Tibial nerve (tissue), 4 donors: ENCODE data around the gene CPZ. TPM values are rescaled to one million over a fixed set of nuclear protein-coding genes. Genes with fewer than 3 reads are reported as not detected.

Experiments
- DNase-seq, 2 donors: peaks; one replicate each; pipeline ENCODE4 v3.0.0-alpha.2; 2019; ENCODE audit warnings: low spot score in 2 of 2
- H3K27ac ChIP-seq, 4 donors: fragments of 200-600 bp; sonication (generic) in 3 of 4; one replicate each; pipeline ENCODE4 v1.5.1; 2017 to 2019; ENCODE audit warnings: mild to moderate bottlenecking in 1 of 4
- H3K27me3 ChIP-seq, 2 donors: fragments of 200-600 bp; sonication (generic) in 1 of 2; one replicate each; pipeline versions ENCODE4 v1.5.1 to v1.6.0; 2017 to 2019
- H3K36me3 ChIP-seq, 3 donors: fragments of 200-600 bp; sonication (generic); one replicate each; pipeline ENCODE4 v1.5.1; 2018 to 2019
- H3K4me1 ChIP-seq, 4 donors: fragments of 200-600 bp; sonication (generic) in 3 of 4; one replicate each; pipeline ENCODE4 v1.5.1; 2017 to 2019
- H3K4me3 ChIP-seq, 4 donors: fragments of 200-600 bp; sonication (generic) in 3 of 4; one replicate each; pipeline ENCODE4 v1.5.1; 2017 to 2019; ENCODE audit warnings: mild to moderate bottlenecking in 1 of 4, moderate library complexity in 1 of 4
- H3K9me3 ChIP-seq, 4 donors: fragments of 200-600 bp; sonication (generic) in 3 of 4; one replicate each; pipeline ENCODE4 v1.5.1; 2017 to 2019
- EP300 ChIP-seq, 2 donors: sonication (generic); formaldehyde crosslinking; IDR thresholded peaks; one replicate each; pipeline ENCODE4 v1.6.1; 2017; ENCODE audit warnings: antibody characterized with exemption in 2 of 2, mild to moderate bottlenecking in 1 of 2
- POLR2A ChIP-seq, 2 donors: fragments of 450-650 bp; IDR thresholded peaks; one replicate each; pipeline ENCODE4 v1.6.1; 2017; ENCODE audit warnings: antibody characterized with exemption in 2 of 2, mild to moderate bottlenecking in 2 of 2, moderate library complexity in 2 of 2
- WGBS, 2 donors: methylation state at CpG; one replicate each; pipeline ENCODE4 v1.1.5; 2018; 5-methylcytosine and 5-hydroxymethylcytosine counted together
- total RNA-seq, 4 donors: library from RNA; depleted of rRNA; stranded (reverse); fragments of >200 nt; gene quantifications; one replicate each; pipeline ENCODE4 v1.1.0, GENCODE V29; 2016
- TF ChIP-seq, protein P1 (sequence below), 5 experiments: fragments of 200-600 bp in 3 of 5; fragments of 450-650 bp in 2 of 5; sonication (generic) in 3 of 5; IDR thresholded peaks; one replicate each; pipeline ENCODE4 v1.5.1; 2016 to 2019; ENCODE audit warnings: antibody characterized with exemption in 5 of 5, mild to moderate bottlenecking in 3 of 5, moderate library complexity in 2 of 5

CPZ gene
- total RNA-seq, 4 donors from 2014 or later, result 1.6 to 11.7 (median 2.5) TPM

DNA sequence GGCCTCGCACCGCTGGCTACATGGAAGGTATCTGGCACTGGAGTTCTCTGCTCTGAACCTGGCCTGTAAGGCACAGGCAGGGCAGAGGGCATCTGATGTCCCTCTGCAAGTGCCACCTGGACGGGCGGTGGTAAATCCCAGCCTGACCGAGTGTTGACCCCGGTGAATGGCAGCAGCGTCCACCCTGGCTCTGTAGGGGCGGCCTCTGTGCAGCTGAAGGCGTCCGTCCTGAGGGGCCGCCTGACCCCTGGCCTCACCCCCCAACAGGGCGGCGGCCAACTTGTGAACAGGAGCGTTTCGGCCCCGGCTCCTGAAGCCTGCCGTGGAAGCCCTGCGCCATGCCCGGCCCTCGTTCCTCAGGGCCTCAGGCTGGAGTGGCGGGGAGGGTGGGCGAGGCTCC is 51.4 kb downstream of the CPZ start:
- no peak overlapping the region for H3K27ac ChIP-seq
- no peaks in the 10 kb centered on the region for H3K27me3 ChIP-seq
- no peaks in the 10 kb centered on the region for H3K4me1 ChIP-seq
- no peak overlapping the region for H3K4me3 ChIP-seq
- H3K36me3 ChIP-seq, result no peaks in the 10 kb centered on the region
- TF ChIP-seq EP300 (IDR thresholded peaks at IDR 0.05) (no peak), POLR2A (IDR thresholded peaks at IDR 0.05) (no peak)
- TF ChIP-seq, protein P1, sequence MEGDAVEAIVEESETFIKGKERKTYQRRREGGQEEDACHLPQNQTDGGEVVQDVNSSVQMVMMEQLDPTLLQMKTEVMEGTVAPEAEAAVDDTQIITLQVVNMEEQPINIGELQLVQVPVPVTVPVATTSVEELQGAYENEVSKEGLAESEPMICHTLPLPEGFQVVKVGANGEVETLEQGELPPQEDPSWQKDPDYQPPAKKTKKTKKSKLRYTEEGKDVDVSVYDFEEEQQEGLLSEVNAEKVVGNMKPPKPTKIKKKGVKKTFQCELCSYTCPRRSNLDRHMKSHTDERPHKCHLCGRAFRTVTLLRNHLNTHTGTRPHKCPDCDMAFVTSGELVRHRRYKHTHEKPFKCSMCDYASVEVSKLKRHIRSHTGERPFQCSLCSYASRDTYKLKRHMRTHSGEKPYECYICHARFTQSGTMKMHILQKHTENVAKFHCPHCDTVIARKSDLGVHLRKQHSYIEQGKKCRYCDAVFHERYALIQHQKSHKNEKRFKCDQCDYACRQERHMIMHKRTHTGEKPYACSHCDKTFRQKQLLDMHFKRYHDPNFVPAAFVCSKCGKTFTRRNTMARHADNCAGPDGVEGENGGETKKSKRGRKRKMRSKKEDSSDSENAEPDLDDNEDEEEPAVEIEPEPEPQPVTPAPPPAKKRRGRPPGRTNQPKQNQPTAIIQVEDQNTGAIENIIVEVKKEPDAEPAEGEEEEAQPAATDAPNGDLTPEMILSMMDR (IDR thresholded peaks at IDR 0.05), result no peak
- H3K9me3 ChIP-seq, result no peaks in the 10 kb centered on the region
- 63 to 80% methylated on average over 1 to 14 of the region's 22 CpGs for WGBS, 2 donors
- DNase-seq, result no peak

DNA sequence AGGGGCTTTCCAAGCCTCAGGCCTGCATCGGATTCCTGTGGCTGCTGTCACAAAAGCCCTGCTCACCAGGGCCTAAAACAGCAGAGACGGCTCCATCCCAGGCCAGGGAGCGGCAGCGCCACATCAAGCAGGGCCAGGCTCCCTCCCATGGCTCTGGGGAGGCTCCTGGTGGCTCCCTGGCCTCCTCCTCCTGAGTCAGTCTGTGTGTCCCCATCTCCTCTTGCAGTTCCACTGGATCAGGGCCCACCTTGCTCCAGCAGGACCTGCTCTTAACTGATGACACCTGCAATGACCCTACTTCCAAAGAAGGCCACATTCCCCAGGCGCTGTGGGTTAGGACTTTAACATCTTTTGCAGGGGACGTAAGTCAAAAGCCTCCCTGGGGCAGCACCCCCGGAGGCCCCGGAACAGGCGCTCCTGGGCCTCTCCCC is 51.9 kb downstream of the CPZ start:
- DNase-seq, result no peak
- Histone ChIP-seq H3K36me3 (no peaks in the 10 kb centered on the region), H3K4me3 (no peak overlapping the region), H3K4me1 (no peaks in the 10 kb centered on the region), H3K9me3 (no peaks in the 10 kb centered on the region), H3K27ac (no peak overlapping the region), H3K27me3 (no peaks in the 10 kb centered on the region)
- TF ChIP-seq POLR2A (IDR thresholded peaks at IDR 0.05), result no peak
- TF ChIP-seq, protein P1 (IDR thresholded peaks at IDR 0.05), result no peak
- 72 to 82% methylated on average over 8 to 9 of the region's 9 CpGs for WGBS, 2 donors

DNA sequence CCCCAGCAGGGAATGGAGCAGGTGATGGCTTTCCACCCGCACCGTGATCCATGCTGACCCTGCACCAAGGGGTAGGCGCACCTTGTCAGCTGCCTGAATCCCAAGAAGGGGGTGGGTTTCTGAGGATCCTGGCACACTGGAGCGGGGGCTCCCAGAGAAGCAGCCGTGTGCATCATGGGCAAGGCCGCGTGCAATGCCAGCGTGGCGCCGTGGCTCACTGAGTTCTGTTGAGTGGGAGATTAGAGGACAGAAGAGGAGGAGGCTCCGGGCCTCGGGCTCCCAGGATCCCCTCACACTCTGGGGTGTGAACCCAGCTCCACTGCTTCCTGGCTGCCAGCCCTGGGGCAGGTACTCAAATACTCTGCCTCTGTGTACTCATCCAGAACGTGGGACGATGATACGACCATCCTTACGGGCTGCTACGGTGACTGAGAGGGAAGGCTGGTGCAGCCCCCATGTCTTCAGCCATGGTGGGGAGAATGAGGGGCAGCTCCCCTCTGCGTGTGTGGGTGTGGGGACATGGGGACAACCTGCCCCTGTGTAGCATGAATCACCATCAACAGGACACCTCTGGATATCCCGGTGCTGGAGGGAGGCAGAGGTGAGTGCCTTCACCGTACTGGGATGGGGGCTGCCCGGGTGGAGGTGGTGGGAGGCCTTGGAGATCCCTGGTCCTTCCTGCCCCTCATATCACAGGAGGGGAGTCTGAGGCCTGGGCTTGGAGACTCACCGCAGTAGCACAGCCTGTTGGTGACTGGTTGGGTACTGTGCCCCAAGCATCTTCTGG is 52.6 kb downstream of the CPZ start:
- Histone ChIP-seq H3K36me3 (no peaks in the 10 kb centered on the region), H3K4me3 (no peak overlapping the region), H3K4me1 (no peaks in the 10 kb centered on the region), H3K27ac (no peak overlapping the region), H3K27me3 (no peaks in the 10 kb centered on the region), H3K9me3 (no peaks in the 10 kb centered on the region)
- 85 to 93% methylated on average over 20 to 22 of the region's 22 CpGs for whole genome bisulfite sequencing, 2 donors
- TF ChIP-seq EP300 (IDR thresholded peaks at IDR 0.05), result no peak
- DNase-seq, result no peak

DNA sequence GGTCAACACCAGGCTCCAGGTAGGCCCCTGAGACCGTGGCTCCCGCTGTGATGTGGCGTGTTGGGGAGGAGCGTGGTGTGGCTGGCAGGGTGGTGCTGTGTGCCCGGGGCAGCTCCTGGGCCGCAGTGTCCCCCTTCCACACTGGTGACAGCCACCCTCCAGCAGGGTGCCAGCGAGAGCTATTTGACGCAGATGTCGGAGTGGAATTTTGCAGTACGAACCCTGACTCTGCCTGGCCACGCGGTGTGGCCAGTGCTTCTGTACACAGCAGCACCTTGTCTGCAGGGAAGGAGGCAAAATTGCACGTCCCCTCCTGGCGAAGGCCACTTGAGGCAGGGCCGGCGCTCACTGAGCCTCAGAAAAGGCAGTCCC is 53.2 kb downstream of the CPZ start:
- no peaks in the 10 kb centered on the region for H3K4me1 ChIP-seq
- 89 to 92% methylated on average over 11 to 15 of the region's 16 CpGs for WGBS, 2 donors
- DNase-seq, result no peak
- no peak overlapping the region for H3K4me3 ChIP-seq
- H3K27ac ChIP-seq, result no peak overlapping the region
- H3K9me3 ChIP-seq, result no peaks in the 10 kb centered on the region
- H3K36me3 ChIP-seq, result no peaks in the 10 kb centered on the region
- no peaks in the 10 kb centered on the region for H3K27me3 ChIP-seq
- no peak for TF ChIP-seq POLR2A (IDR thresholded peaks at IDR 0.05)

DNA sequence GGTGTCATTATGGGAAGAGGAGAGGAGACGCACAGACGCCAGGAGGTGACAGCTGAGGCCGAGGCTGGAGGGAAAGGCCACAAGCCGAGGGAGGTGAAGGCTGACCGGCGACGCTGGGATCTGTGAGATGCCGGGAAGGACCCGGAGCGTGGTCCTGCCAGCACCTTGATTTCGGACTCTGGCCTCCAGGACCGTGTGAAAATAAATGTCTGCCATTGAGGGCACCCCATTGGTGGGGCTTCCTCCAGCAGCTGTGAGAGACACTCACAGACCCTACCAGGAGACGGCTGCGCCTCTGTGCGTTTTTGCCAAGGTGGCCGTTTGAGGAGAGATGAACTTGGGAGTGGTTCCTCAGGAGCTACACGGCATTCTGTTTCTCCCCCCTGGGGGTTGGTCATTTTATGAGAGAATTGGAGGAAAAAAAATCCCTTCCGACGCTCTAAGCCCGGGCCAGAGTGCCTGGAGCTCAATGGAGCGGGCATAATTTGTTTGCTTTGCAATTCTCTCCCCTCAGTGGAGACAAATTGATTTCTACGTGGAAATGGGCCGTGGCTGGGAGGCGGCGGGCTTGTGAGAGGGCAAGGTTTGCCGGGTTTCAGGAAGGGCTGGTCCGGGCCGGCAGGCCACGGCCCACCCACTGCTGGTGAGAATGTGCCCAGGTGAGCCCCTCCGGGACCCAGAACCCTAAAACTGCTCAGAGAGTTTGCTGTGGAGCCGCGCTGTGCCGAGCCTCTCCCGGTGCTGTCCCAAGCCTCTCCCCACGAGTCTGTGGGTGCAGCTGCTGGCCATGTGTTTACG is 53.9 kb downstream of the CPZ start:
- no peak overlapping the region for H3K4me3 ChIP-seq
- no peaks in the 10 kb centered on the region for H3K4me1 ChIP-seq
- TF ChIP-seq POLR2A (IDR thresholded peaks at IDR 0.05) (no peak), EP300 (IDR thresholded peaks at IDR 0.05) (no peak)
- TF ChIP-seq, protein P1 (IDR thresholded peaks at IDR 0.05), result no peak
- H3K36me3 ChIP-seq, result no peaks in the 10 kb centered on the region
- H3K9me3 ChIP-seq, result no peaks in the 10 kb centered on the region
- WGBS, 2 donors, result 68 to 70% methylated on average over 32 to 36 of the region's 36 CpGs
- no peak overlapping the region for H3K27ac ChIP-seq
- DNase-seq, result no peak
- no peaks in the 10 kb centered on the region for H3K27me3 ChIP-seq

DNA sequence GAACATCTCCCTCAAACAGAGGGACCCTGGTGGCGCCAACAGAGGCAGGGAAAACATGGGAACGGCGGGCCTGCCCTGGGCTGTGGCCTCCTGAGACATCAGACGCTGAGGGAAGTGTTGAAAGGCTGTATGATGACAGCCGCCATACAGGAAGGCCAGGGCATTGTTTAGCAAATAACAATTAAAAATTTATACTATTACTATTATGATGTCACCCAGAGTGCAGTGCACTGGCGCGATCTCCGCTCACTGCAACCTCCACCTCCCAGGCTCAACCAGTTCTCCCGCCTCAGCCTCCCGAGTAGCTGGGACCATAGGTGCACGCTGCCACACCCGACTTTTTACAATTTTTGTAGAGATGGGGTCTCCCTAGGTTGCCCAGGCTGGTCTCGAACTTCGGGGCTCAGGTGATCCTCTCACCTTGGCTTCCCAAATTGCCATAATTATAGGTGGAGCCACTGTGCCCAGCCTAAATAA is 54.6 kb downstream of the CPZ start:
- no peak for TF ChIP-seq EP300 (IDR thresholded peaks at IDR 0.05)
- TF ChIP-seq, protein P1 (IDR thresholded peaks at IDR 0.05), result no peak
- no peak for DNase-seq
- no peak overlapping the region for H3K27ac ChIP-seq

More for the DNA sequence above, 54.6 kb downstream of the CPZ start:
- H3K4me1 ChIP-seq, result no peaks in the 10 kb centered on the region
- H3K27me3 ChIP-seq, result no peaks in the 10 kb centered on the region
- H3K9me3 ChIP-seq, result no peaks in the 10 kb centered on the region
- 85% methylated on average over 14 of the region's 14 CpGs for WGBS, 2 donors
- H3K36me3 ChIP-seq, result no peaks in the 10 kb centered on the region
- H3K4me3 ChIP-seq, result no peak overlapping the region
